HG03066 (cell line): ENCODE data around the gene OSBPL6.
"Not testable (repeated sequence)": the region's sequence is repeated elsewhere in the genome, so short reads cannot be mapped to it uniquely, and the experiment has no call there.

Experiments
- ATAC-seq: cut with Tn5 transposase; IDR thresholded peaks from one replicate; pipeline ENCODE4 v1.9.1; 2021; ENCODE audit warnings: low read depth; ENCODE audit not compliant: unreplicated experiment

The OSBPL6 gene

GRCh38 chr2:178193823-178194599, at the start of gene OSBPL6:
OSBPL6 (plus strand) TSS chr2:178194512; CDS start chr2:178306185, 111,673 bp downstream.
- ATAC-seq = peak; percentile 90

- ATAC-seq = no peak
Measured at GRCh38 chr2:178152033-178152432, 42.3 kb upstream of the OSBPL6 start.

GRCh38 chr2:178152542-178152941, 41.8 kb upstream of the OSBPL6 start:
- ATAC-seq = no peak

- no peak for ATAC-seq
Measured at GRCh38 chr2:178152977-178153376, 41.3 kb upstream of the OSBPL6 start.

GRCh38 chr2:178153878-178154277, 40.4 kb upstream of the OSBPL6 start:
- ATAC-seq = not testable (repeated sequence)

GRCh38 chr2:178155524-178155923, 38.8 kb upstream of the OSBPL6 start:
- no peak for ATAC-seq

GRCh38 chr2:178157574-178157973, 36.7 kb upstream of the OSBPL6 start:
- ATAC-seq = no peak

GRCh38 chr2:178159966-178160365, 34.3 kb upstream of the OSBPL6 start:
- ATAC-seq = no peak

- ATAC-seq = no peak
Measured at GRCh38 chr2:178160601-178161000, 33.7 kb upstream of the OSBPL6 start.

- no peak for ATAC-seq
Measured at GRCh38 chr2:178163395-178163794, 30.9 kb upstream of the OSBPL6 start.

GRCh38 chr2:178163911-178164310, 30.4 kb upstream of the OSBPL6 start:
- ATAC-seq = no peak

GRCh38 chr2:178173657-178174056, 20.7 kb upstream of the OSBPL6 start:
- ATAC-seq = no peak

GRCh38 chr2:178177066-178177679, 17.1 kb upstream of the OSBPL6 start:
- ATAC-seq = no peak

- ATAC-seq = not testable (repeated sequence)
Measured at GRCh38 chr2:178180648-178181047, 13.7 kb upstream of the OSBPL6 start.

GRCh38 chr2:178187861-178188260, 6.5 kb upstream of the OSBPL6 start:
- ATAC-seq = no peak

- ATAC-seq = no peak
Measured at GRCh38 chr2:178188466-178188865, 5.8 kb upstream of the OSBPL6 start.

GRCh38 chr2:178191004-178191508, 3.3 kb upstream of the OSBPL6 start:
- ATAC-seq = no peak

GRCh38 chr2:178191511-178191910, 2.8 kb upstream of the OSBPL6 start:
- ATAC-seq = no peak

- no peak for ATAC-seq
Measured at GRCh38 chr2:178193496-178193822, 853 bp upstream of the OSBPL6 start.

- peak; percentile 12 for ATAC-seq
Measured at GRCh38 chr2:178194600-178195389, 483 bp downstream of the OSBPL6 start.
